ENCODE results near the gene CHPF2. TPM values are rescaled to one million over a fixed set of nuclear protein-coding genes. Genes with fewer than 3 reads are reported as not detected.

The CHPF2 gene
- total RNA-seq, 4 donors from 2014 or later: 22.3 to 44.9 (median 34.0) TPM

DNA sequence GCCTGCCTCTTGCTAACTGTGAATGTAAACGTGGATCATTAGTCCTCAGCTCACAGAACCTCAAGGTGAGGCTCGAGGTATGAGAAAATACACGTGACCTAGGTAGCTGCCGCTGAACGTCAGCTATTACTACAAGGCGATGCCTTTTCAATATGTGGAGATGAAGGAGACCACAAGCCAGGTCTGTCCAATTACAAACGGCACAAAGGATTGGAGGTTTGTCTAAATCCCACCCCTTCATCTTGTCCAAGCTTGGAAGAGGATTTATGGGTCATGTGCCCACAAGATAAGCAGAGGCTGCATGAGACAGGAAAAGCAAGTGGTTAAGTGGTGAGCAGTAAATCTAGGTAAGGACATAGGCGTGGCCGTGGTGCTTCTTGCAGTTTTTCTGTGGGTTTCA is 25.4 kb upstream of the CHPF2 start:
- ATAC-seq (ENCODE audit: low FRiP score) (no peak), DNase-seq (ENCODE audit: low spot score) (no peak)
- TF ChIP-seq, protein P1, sequence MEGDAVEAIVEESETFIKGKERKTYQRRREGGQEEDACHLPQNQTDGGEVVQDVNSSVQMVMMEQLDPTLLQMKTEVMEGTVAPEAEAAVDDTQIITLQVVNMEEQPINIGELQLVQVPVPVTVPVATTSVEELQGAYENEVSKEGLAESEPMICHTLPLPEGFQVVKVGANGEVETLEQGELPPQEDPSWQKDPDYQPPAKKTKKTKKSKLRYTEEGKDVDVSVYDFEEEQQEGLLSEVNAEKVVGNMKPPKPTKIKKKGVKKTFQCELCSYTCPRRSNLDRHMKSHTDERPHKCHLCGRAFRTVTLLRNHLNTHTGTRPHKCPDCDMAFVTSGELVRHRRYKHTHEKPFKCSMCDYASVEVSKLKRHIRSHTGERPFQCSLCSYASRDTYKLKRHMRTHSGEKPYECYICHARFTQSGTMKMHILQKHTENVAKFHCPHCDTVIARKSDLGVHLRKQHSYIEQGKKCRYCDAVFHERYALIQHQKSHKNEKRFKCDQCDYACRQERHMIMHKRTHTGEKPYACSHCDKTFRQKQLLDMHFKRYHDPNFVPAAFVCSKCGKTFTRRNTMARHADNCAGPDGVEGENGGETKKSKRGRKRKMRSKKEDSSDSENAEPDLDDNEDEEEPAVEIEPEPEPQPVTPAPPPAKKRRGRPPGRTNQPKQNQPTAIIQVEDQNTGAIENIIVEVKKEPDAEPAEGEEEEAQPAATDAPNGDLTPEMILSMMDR (IDR thresholded peaks at IDR 0.05): no peak

DNA sequence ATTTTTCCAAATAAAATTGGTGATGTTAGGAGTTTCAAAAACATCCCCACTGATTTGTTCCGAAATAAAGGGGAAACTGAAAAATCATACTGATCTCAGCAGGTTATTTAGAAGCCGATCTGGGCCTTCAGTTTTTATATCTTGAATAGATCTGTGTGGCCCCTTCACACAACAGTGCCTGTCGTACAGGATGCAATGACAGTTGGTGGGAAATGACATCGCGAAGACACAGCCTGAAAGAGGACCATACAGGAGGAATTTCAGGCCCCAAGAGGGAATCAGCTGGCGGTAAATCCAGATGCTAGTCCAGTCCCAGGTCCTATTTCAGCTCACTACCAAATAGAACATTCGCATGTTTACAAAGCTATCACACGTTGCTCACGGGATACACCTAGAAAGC is 25.0 kb upstream of the CHPF2 start:
- ATAC-seq (ENCODE audit: low FRiP score) (no peak), DNase-seq (ENCODE audit: low spot score) (no peak)
- TF ChIP-seq, protein P1 (IDR thresholded peaks at IDR 0.05): no peak

DNA sequence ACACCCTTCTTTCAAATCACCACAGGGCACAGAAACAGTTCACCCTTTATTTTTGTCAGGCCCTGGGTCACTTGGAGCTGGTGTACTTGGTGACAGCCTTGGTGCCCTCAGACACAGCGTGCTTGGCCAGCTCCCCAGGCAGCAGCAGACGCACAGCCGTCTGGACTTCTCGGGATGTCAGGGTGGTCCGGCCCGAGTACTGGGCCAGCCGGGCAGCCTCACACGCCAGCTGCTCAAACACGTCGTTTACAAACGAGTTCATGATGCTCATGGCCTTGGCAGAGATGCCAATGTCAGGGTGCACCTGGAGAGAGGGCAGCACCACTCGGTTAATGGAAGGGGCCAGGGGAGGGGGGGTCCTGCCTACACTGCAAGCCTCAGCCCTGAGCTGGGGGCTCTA is 24.5 kb upstream of the CHPF2 start:
- no peak for DNase-seq (ENCODE audit: low spot score)
- TF ChIP-seq, protein P1 (IDR thresholded peaks at IDR 0.05): no peak
- ATAC-seq (ENCODE audit: low FRiP score): no peak

DNA sequence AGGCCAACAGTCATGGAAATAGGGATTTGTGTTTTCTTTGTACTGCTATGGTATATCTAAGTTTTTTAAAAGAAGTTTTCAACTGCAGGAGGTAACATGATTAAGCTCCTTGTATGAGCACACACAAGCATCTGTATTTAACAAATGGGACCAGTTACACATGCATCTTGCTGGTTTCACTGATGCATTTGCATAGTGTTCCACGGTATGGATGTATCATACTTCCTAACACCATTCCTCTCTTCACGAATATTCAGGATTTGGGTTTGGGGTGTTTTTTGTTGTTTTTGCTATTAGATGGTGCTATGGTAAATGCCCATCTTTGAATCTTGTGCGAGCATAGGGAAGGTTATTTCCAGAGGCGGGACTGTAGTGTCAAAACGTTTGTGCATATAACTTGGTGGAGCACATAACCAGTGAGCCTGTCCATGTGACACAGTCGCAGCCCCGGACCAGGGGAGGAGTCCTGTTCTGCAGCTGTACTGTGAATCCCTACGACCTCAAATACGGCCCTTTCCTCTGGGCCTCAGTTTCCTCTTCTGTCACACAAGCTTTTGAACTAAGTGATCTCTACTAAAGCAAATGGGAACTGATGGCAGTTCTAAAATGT is 23.9 kb upstream of the CHPF2 start:
- TF ChIP-seq, protein P1 (IDR thresholded peaks at IDR 0.05): no peak
- no peak for DNase-seq (ENCODE audit: low spot score)
- ATAC-seq (ENCODE audit: low FRiP score): no peak

DNA sequence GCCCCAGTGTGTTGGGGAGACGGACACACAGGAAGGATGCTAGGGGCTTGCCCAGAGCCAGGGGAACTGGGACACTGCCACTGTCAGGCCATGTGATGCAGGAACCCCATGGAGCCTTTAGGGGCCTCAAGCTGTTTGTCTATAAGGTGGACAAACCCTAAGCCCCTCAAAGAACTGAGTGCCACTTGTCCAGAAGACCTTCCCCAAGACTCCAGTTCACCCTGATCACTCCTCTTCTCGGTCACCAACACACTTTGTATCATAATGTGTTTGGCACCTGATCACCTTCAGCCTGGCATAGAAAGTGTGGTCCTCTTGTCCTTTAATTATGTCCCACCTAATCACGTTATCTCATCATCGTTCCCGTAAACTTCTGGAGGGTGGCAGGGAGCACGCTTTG is 22.7 kb upstream of the CHPF2 start:
- no peak for ATAC-seq (ENCODE audit: low FRiP score)
- DNase-seq (ENCODE audit: low spot score): no peak
- TF ChIP-seq, protein P1 (IDR thresholded peaks at IDR 0.05): no peak

DNA sequence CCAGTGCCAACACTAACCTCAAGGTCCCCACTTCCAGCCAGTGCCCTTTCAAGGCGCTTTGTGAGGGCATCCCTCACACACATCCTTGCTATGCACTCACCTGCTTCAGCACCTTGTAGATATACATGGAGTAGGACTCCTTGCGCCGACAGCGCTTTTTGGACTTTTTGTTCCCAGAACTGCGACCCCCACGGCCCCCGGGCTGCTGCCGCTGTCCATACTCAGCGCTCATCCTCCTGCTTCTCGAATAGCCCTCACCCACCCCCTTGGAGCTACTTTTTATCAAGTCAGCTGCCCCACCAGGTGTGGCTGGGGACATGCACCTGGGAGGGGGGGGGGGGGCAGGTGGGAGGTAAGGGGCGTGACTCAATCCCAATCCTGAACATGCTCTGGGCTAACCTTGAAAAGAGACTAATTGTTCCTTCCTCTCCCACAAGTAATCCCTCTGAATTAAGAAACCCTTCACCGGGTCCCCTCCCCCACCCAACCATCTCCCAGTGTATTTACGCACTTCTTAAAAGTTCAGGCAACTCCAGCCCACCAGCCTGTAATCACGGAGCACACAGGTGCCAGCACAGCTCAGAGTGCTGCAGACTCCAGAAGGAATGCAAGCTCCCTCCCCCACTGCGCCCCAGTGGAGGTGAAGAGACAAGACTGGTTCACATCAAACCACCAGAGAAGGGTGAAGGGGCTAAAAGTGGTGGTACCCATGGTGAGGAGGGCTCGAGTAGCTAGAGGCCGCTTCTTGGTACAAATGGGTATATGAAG is 22.0 kb upstream of the CHPF2 start, which contains the start of gene H2BK1:
Gene H2BK1, minus strand, starts transcription at position 402 of the 768 bp plus-strand sequence. Its CDS starts 170 bp downstream, at position 232.
- TF ChIP-seq, protein P1 (IDR thresholded peaks at IDR 0.05): no peak
- ATAC-seq (ENCODE audit: low FRiP score) (no peak), DNase-seq (ENCODE audit: low spot score) (no peak)
